HG02798 (cell line): ENCODE data around the gene P2RY11.

Source experiments
- ATAC-seq: cut with Tn5 transposase; IDR thresholded peaks from one replicate; pipeline ENCODE4 v1.9.1; 2021; ENCODE audit warnings: mild to moderate bottlenecking; ENCODE audit not compliant: unreplicated experiment, poor library complexity

Gene P2RY11

GRCh38 chr19:10112895-10113591, 1.6 kb downstream of the P2RY11 start:
- peak; percentile 43 for ATAC-seq

GRCh38 chr19:10113592-10113963, 2.1 kb downstream of the P2RY11 start:
- ATAC-seq = no peak

- ATAC-seq = no peak
Measured at GRCh38 chr19:10113964-10114650, 2.6 kb downstream of the P2RY11 start.

- ATAC-seq = no peak
Measured at GRCh38 chr19:10114651-10115391, 3.3 kb downstream of the P2RY11 start.

GRCh38 chr19:10115392-10116084, 4.0 kb downstream of the P2RY11 start:
- no peak for ATAC-seq

GRCh38 chr19:10116085-10116865, 4.8 kb downstream of the P2RY11 start:
- no peak for ATAC-seq

GRCh38 chr19:10116866-10117616, 5.5 kb downstream of the P2RY11 start:
- ATAC-seq = no peak

GRCh38 chr19:10118960-10119359, 7.5 kb downstream of the P2RY11 start:
- no peak for ATAC-seq

- no peak for ATAC-seq
Measured at GRCh38 chr19:10120538-10121189, 9.2 kb downstream of the P2RY11 start.

GRCh38 chr19:10122045-10122444, 10.6 kb downstream of the P2RY11 start:
- ATAC-seq = no peak

- ATAC-seq = no peak
Measured at GRCh38 chr19:10124429-10124828, 12.9 kb downstream of the P2RY11 start.

GRCh38 chr19:10126213-10126639, 14.7 kb downstream of the P2RY11 start:
- ATAC-seq = no peak

GRCh38 chr19:10132905-10133304, 21.4 kb downstream of the P2RY11 start:
- no peak for ATAC-seq

GRCh38 chr19:10133596-10133995, 22.1 kb downstream of the P2RY11 start:
- no peak for ATAC-seq

- no peak for ATAC-seq
Measured at GRCh38 chr19:10134040-10134439, 22.5 kb downstream of the P2RY11 start.

GRCh38 chr19:10135551-10136334, 24.2 kb downstream of the P2RY11 start:
- ATAC-seq = no peak

GRCh38 chr19:10136936-10137335, 25.4 kb downstream of the P2RY11 start:
- ATAC-seq = no peak
